Measurements from ENCODE around the gene SNX20.

Gene SNX20

DNA sequence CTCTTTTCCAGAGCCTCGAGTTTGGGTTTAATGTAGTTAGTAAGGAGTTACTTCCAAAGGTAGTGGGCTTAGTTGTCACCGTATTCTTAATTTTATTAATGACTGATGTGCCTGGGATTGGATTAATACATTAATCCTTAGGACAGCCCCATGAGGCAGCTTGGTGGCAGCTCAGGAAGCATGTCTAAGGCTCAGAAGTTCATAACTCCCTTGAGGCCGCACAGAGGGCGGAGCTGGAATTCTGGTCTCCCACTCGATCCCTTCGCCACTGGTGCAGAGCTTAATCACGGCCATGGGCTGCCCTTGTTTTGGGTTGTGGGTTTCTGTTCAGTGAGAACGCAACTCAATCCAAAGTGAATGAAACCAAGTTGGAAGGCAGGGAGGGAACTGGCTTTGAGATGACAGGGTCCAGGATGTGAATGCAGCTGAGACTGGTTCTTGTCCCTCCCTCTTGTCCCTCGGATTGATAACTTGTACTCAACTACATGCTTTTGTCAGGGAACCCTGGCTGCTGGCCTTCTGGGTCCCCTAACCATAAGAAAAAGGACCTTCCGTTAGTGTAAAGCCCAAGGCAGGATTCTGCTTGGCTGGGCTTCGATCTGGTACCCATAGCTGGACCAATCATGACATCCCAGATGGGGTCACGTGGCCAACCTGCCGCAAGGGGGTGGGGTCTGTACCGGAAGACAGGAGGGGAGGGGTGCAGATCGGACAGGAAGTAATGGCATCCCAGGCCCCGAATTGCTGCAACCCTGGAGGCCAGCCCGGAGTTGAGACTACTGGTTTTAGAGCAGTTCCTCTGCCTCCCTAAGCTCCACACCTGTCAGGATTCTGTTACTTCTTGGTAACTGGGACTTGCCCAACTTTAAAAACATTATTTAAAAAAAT lies 45.4 kb downstream of the SNX20 start:
- DNase-seq (ENCODE audit: low read depth), result no peak

DNA sequence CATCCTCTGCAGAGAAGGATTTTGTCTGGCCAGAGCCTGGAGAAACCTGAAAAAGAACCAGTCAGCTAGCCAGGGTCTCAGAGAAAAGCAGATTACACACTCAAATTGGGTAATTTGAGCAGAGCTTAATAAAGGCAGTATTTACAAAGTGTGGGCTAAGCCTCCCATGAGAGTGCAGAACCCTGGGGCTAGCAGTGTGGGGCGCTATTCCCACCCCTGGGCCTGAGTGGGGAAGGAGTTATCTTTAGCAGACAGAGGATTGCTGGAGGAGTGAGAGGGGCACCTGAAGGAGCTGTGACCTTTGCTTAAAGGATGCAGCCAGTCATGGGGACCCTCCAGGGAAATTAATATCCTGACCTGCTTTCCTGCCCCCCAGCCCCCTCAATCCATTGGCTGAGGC lies 46.2 kb downstream of the SNX20 start:
- no peak for DNase-seq (ENCODE audit: low read depth)

DNA sequence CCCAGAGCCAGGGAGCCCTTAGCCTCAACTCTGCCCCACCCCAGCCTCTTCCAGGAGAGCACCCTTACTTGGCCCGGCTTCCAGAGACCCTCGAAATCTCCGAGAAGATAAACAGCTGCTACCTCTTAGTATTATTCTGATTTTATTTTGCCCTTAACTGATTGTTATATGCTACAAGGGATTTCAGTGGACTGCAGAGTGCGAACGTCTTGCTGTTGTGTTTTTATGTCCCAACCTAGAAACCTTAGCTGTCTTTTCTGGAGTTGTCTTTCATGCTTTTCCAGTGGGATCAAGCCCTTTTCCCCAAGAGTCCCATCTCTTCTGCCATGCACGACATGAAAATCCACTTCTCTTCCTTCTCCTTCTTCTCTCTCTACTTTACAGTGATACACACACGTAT lies 47.0 kb downstream of the SNX20 start:
- no peak for DNase-seq (ENCODE audit: low read depth)

DNA sequence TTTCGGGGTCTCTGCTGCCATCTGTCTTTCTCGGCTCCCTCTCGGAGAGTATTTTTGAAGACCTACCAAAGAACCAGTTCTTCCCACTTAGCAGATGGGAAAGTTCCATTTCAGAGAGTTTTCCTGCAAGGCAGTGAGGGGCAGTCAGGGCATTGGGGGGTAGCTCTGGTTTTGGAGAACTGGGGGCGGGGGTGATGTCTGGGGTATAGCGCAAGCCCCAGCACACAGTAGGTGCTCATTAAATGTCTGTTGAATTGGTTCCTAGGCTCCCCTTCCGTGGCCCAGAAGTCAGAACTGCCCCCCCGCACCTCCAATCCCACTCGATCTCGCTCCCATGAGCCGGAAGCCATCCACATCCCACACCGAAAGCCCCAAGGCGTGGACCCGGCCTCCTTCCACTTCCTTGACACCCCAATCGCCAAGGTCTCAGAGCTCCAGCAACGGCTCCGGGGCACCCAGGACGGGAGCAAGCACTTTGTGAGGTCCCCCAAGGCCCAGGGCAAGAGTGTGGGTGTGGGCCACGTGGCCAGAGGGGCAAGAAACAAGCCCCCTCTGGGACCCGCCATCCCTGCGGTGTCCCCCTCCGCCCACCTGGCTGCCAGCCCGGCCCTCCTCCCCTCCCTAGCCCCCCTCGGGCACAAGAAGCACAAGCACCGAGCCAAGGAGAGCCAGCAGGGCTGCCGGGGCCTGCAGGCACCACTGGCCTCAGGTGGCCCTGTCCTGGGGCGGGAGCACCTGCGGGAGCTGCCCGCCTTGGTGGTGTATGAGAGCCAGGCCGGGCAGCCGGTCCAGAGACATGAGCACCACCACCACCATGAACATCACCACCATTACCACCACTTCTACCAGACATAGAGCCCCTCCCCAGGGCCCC lies 47.9 kb downstream of the SNX20 start:
- DNase-seq (ENCODE audit: low read depth), result no peak

DNA sequence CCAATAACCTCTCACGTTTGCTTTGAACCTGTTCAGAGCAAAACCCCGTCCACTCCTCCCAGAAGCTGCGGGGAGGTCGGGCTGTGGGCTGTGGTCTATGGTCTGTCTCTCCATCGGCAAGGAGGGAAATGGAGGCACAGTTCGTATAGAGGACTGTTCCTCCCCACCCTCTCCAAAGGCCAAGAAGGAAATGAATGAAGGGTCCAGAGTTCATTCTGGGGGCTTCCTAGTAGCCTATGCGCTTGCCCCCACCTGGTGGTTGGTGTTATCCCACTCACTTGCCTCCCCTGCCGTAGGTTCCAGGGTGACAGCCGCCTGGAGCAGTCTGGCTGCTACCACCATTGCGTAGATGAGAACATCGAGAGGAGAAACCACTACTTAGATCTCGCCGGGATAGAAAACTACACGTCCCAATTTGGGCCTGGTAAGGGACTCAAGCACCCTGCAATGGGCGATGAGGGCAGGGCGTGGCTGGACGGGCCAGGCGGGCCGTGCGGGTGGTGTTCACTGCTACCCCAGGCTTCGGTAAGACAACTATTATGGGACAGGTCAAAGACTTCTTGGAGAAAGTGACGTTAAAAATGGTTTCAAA lies 49.0 kb downstream of the SNX20 start:
- no peak for DNase-seq (ENCODE audit: low read depth)

DNA sequence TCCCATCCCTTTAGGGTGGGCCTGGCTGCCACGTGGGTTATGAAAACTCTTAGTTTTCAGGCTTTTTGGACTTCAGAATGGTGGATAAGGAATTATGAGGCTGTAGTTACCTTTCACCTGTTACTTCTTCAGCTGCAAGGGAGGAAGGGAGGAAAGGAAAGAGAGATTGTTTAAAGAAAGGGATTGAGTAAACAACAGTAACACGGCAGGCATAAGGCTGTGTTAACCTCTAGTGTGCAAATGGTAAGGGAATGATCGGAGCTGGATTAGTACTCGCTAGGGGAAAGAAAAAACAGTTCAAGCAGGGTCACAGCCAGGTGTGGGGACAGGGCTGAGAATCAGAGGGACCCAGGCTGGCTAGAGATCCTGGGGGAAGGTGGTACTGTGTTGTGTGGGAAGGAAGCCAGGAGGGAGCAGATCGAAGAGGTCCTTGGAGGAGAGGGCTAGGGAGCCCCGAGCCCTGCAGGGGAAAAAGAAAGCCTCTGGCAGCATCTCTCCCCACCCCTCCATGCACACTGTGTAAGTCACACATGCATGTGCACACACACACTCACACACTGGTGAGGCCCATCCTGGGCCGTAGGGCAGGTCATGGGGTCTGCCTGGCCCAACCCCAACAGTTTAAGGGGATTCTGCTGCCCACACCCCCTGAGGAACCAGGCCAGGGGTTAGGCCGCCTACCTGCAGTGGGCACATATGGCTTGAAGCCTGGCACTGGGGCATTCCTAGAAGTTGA lies 49.7 kb downstream of the SNX20 start:
- DNase-seq (ENCODE audit: low read depth), result no peak

DNA sequence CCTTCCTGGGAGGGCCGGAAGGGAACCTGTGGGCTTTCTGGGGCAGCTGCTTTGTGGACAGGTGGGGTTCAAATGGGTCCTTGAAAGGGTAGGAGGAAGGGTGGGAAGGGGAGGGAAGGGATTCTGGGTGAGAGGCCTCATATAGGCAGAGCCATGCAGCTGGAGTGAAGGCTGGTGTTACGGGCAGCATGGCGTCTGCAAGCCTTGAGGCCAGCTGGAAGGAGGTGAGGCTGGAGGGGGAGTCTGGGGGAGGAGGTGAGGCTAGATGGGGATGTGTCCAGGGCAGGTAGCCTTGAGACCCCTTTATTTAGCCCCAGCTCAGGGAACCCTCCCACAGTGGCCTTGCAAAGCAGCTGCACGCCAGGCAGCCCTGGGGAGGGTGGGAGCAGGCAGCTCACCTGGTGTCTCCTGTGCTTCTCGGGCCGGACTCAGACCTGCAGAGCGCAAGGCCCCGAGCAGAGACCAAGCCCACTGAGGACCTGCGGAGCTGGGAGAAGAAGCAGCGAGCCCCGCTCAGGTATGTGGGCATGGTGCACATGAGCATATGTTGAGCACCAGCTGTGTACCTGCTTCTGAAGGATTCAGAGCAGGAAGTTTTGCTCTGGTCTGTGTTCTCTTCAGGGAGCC lies 50.6 kb downstream of the SNX20 start:
- DNase-seq (ENCODE audit: low read depth), result no peak

DNA sequence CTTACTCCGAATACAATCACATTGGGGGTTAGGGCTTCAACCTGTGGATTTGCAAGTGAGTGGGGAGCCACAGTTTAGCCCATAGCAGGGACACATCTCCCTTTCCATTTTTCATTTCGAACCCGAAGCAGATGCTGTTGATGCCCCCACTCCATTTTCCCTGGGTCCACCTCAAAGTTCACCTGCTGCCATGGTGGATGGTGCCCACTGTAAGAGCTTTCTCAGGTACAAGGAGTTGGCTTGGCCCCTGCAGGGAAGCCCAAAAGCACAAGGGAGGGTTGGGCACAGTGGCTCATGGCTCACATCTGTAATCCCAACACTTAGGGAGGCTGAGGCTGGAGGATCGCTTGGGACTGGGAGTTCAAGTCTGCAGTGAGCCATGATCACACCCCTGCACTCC lies 51.8 kb downstream of the SNX20 start:
- no peak for DNase-seq (ENCODE audit: low read depth)

DNA sequence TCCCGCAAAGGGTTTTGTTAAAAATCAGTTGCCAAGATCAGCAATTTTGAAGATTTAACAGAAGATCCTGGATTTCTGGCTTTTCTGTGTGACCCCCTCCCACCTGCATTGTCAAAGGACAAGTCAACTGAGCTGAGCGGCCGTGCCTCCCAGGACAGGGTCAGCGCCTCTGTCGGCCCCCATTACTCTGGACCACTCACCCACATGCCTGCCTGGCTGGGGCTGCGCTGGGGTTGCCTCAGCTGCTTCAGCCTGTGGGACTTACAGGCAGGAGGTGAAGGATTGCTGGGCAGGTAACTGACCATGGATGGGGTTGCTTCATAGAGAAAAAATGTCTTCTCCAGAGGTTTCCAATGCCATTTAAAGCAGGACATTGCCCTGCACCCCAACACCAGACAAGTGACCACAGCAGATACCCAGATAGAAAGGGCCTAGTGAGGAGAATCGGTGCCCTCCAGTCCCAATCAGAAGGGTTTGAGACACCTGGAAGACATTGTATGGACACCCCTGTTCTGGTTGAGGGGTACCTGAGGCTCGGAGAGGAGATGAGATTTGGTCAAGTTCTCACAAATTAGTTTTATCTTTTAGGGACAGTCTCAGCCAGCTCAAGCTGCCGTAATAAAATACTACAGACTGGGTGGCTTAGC lies 52.8 kb downstream of the SNX20 start:
- DNase-seq (ENCODE audit: low read depth), result no peak

DNA sequence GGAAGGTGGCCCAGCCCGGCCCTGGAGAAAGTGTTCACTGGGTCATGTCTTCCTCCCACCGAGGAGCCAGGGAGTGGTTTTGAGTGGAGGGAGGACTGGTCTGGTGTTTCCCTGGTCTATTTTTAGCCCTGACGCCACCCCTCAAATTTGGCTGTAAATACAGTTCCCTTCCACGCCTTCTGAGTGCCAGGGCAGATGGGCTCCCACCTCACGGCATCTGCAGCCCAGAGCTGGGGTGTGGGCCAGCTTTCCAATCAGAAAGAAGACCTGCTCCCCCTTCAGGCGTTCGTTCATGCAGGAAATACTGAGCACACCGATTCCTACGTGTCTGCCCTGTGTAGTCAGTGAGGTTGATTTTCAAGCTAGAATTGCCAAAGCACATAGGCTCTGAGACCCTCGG lies 53.7 kb downstream of the SNX20 start:
- no peak for DNase-seq (ENCODE audit: low read depth)

DNA sequence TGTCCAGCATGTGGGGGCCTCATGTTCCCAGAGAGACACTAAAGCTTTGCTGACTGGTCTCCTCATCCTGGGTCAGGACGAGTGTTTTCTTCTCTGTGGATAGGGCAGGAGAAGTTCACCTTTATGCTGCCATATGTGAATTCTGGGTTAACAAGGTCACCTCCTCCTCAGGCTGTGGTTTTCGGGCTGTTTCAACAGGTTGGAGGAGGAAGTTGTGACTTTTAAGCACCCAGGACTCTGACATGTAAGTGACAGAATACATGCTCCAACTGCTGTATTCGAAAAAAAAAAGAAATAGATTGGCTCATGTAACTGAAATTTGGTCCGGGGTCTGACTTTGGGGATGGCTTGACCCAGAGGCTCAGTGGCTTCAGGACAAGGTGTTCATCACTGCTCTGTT lies 54.2 kb downstream of the SNX20 start:
- DNase-seq (ENCODE audit: low read depth), result no peak

DNA sequence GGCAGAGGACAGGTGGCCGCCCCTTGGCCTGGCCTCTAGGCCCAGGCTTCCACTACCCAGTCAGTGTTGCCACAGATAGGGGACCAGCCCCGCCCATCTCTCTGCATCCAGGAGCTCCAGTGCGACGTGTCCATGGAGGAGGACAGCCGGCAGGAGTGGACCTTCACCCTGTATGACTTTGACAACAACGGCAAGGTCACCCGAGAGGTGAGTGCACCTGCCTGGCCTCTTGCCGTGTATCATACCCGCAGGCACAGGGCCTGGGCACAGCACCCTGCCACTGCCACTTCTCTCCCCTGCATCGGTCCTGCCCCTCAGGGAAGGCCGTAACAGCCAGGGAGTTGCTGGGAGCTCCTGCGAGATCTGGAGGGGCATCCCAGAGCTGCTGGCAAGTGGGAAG lies 55.7 kb downstream of the SNX20 start:
- no peak for DNase-seq (ENCODE audit: low read depth)

DNA sequence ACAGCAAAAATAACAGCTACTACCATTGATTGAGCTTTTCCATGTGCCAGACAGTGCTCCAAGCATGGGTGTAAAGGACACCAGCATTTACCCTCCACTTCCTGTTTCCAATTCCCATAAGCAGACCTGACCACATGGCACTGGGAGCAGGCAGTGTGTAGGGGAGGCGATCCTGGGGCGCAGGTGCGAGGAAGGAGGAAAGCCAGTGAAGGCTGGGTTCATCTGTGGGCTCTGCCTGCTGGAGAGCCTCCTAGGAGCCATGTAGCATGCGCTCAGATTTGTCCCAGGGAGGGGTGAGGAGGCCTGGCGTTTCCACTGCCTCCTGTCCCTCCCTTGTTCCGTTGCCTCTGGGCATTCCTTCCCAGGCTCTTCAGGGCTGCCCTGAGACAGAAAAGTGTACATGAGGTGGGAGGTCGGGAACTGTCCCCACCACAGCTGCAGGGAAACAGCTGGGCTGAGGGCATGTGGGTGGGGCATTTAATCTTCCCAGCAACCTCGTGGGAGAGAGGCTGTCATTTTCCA lies 56.6 kb downstream of the SNX20 start:
- DNase-seq (ENCODE audit: low read depth), result no peak

DNA sequence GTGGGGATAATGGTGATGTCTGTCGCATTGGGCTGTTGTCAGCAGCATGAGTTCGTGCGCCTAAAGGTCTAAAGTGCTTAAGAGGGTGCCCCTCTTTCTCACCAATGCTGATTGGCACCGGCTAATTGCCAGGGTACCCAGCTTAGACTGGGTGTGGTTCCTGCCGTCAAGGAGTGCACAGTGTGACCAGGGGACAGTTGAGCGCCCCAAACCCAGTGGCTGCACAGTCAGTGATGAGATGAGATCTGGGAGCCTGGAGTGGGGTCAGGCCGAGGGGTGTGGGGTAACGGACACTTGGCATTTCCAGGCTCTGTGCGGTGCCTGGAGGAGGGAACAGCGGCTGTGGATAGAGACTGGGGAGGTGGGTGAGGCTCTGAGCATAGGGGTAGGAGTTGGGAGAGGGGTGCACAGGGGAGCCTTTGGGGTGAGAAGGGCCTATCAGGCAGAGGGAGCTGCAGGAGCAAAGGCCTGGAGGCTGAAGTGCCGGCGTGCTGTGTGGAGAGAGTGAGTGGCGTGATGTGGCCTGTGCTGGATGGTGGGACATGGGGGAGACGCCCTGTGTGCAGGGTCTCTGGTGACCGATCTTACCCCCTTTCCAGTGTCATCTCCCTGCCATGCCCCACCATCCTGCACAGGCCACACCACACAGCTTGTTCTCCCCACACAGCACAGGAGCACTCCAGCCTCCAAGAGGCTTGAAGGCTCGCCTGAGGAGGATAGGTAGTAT lies 58.3 kb downstream of the SNX20 start:
- DNase-seq (ENCODE audit: low read depth), result no peak

DNA sequence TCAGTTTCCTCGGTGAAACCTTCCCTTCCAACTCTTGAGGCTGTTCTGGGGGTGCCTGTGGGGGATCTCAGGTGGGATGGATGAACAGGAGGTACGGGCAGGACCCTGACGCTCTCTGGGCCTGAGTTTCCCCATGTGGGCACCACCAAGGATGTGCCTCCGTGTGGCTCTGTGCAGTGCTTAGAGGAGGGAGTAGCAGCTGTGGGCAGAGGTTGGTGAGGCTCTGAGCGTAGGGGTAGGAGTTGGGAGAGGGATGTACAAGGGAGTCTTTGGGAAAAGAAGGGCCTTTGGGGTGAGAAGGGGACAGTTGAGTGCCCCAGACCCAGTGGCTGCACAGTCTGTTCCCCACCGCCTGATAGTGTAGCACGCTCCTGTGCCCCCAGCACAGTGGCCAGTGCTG lies 59.1 kb downstream of the SNX20 start:
- no peak for DNase-seq (ENCODE audit: low read depth)
